Liver (tissue), 9 donors: ENCODE results near the gene DEFB115. TPM values are rescaled to one million over a fixed set of nuclear protein-coding genes. Genes with fewer than 3 reads are reported as not detected.

Experiments
- DNase-seq: peaks from one replicate; pipeline ENCODE4 v3.0.0-alpha.2; 2017; ENCODE audit warnings: low spot score
- H3K27ac ChIP-seq, 2 donors: one replicate each; pipeline ENCODE4 v1.7.0; 2013; ENCODE audit warnings: inconsistent platforms in 2 of 2, low read length in 2 of 2, control low read depth in 1 of 2, low read depth in 1 of 2, mild to moderate bottlenecking in 1 of 2
- H3K27me3 ChIP-seq, 4 donors: one replicate each; pipeline versions ENCODE4 v1.6.1 to v1.7.0; 2013; ENCODE audit warnings: low read length in 3 of 4, inconsistent platforms in 1 of 4, mild to moderate bottlenecking in 1 of 4, moderate library complexity in 1 of 4; ENCODE audit not compliant: control insufficient read depth in 4 of 4, insufficient read depth in 4 of 4
- H3K36me3 ChIP-seq, 4 donors: one replicate each; pipeline versions ENCODE4 v1.6.1 to v1.7.0; 2013; ENCODE audit warnings: low read length in 3 of 4, mild to moderate bottlenecking in 3 of 4, low read depth in 1 of 4, moderate library complexity in 1 of 4; ENCODE audit not compliant: control insufficient read depth in 4 of 4, insufficient read depth in 3 of 4
- H3K4me1 ChIP-seq, 4 donors: one replicate each; pipeline versions ENCODE4 v1.6.1 to v1.7.0; 2013; ENCODE audit warnings: low read length in 3 of 4, mild to moderate bottlenecking in 3 of 4, moderate library complexity in 1 of 4; ENCODE audit not compliant: control insufficient read depth in 4 of 4, insufficient read depth in 4 of 4
- H3K4me3 ChIP-seq, 3 donors: one replicate each; pipeline versions ENCODE4 v1.6.1 to v1.7.0; 2013; ENCODE audit warnings: low read length in 3 of 3, control low read depth in 1 of 3, low read depth in 1 of 3, mild to moderate bottlenecking in 1 of 3
- H3K9ac ChIP-seq, 2 donors: one replicate each; pipeline ENCODE4 v1.7.0; 2013; ENCODE audit warnings: low read length in 2 of 2, mild to moderate bottlenecking in 2 of 2, moderate library complexity in 2 of 2, control low read depth in 1 of 2, low read depth in 1 of 2
- H3K9me3 ChIP-seq, 4 donors: one replicate each; pipeline versions ENCODE4 v1.6.1 to v1.7.0; 2013; ENCODE audit warnings: low read length in 3 of 4; ENCODE audit not compliant: control insufficient read depth in 4 of 4
- EGR1 ChIP-seq, 2 donors: IDR thresholded peaks; 2 replicates each; pipeline ENCODE4 v1.6.1; 2016 to 2018; ENCODE audit warnings: antibody characterized with exemption in 2 of 2, low read depth in 2 of 2
- HNF4A ChIP-seq, 2 donors: conservative IDR thresholded peaks; 2 replicates each; pipeline ENCODE4 v1.6.1; 2016; ENCODE audit warnings: antibody characterized with exemption in 2 of 2, mild to moderate bottlenecking in 2 of 2
- JUND ChIP-seq, 2 donors: IDR thresholded peaks; 2 replicates each; pipeline ENCODE4 v1.6.1; 2016; ENCODE audit warnings: antibody characterized with exemption in 2 of 2
- NR2F2 ChIP-seq: IDR thresholded peaks from 2 replicates; pipeline ENCODE4 v1.6.1; 2016; ENCODE audit warnings: antibody characterized with exemption
- SP1 ChIP-seq: IDR thresholded peaks from 2 replicates; pipeline ENCODE4 v1.6.1; 2018; ENCODE audit warnings: antibody characterized with exemption, mild to moderate bottlenecking
- YY1 ChIP-seq: IDR thresholded peaks from 2 replicates; pipeline ENCODE4 v1.6.1; 2016; ENCODE audit warnings: antibody characterized with exemption, mild to moderate bottlenecking
- ZBTB33 ChIP-seq: IDR thresholded peaks from 2 replicates; pipeline ENCODE4 v1.6.1; 2016; ENCODE audit warnings: antibody characterized with exemption
- WGBS: extraction: QIAGEN DNeasy Blood & Tissue Kit; methylation state at CpG from one replicate; pipeline ENCODE4 v1.1.7; 2013; 5-methylcytosine and 5-hydroxymethylcytosine counted together
- polyA plus RNA-seq, 2 donors: library from polyadenylated mRNA; stranded (reverse) in 1 of 2; unstranded in 1 of 2; fragments of 200-250 nt in 1 of 2; fragments of >200 nt in 1 of 2; fragmentation: Nextera tagmentation in 1 of 2; extraction: Ambion mirVana in 1 of 2; gene quantifications; one replicate each; pipeline versions ENCODE4 v1.2.1 to v1.2.3, GENCODE V29; 2013 to 2015
- total RNA-seq, 2 donors: library from RNA; depleted of rRNA; stranded (reverse); fragments of >200 nt; gene quantifications; one replicate each; pipeline ENCODE4 v1.2.3, GENCODE V29; 2014
- TF ChIP-seq, protein P1 (sequence below): IDR thresholded peaks from 2 replicates; pipeline ENCODE4 v1.6.1; 2016; ENCODE audit warnings: antibody characterized with exemption, mild to moderate bottlenecking
- TF ChIP-seq, protein P2 (sequence below): IDR thresholded peaks from 2 replicates; pipeline ENCODE4 v1.6.1; 2016; ENCODE audit warnings: antibody characterized with exemption
- donor health status: healthy.
- donor health status: healthy.
- donor health status: healthy.
- donor health status: healthy.
- donor health status: healthy.

DEFB115 gene
- total and polyA plus RNA-seq, 4 donors: not detected

DNA sequence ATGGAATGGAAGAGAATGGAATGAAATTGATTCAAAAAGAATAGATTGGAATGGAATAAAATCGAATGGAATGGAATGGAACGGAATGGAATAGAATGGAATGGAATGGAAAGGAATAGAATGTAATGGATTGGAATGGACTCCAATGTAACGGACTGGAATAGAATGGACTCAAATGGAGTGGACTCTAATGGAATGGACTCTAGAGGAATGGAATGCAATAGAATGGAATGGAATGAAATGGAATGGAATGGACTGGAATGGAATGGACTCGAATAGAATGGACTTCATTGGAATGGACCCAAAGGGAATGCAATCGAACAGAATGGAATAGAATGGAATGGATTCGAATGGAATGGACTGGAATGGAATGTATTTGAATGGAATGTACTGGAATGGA is 19.7 kb upstream of the DEFB115 start:
- no peak for TF ChIP-seq JUND (IDR thresholded peaks at IDR 0.05)
- H3K27me3 ChIP-seq: no peaks in the 10 kb centered on the region
- no peak overlapping the region for H3K9ac ChIP-seq
- H3K36me3 ChIP-seq: no peaks in the 10 kb centered on the region
- no peaks in the 10 kb centered on the region for H3K4me1 ChIP-seq
- no peak overlapping the region for H3K27ac ChIP-seq
- 49% methylated on average over 6 of the region's 6 CpGs for WGBS
- peak overlapping the region in 1 of 3 donors; percentile 34 for H3K4me3 ChIP-seq
- H3K9me3 ChIP-seq: peaks cover 16 to 89% (median 71%) of the 10 kb centered on the region in 4 donors
- DNase-seq: no peak

GRCh38 chr20:31239139-31239538 is 18.3 kb upstream of the DEFB115 start:
- no peak for DNase-seq
- 66% methylated on average over 8 of the region's 8 CpGs for WGBS
- TF ChIP-seq HNF4A (conservative IDR thresholded peaks at IDR 0.05): no peak
- no peak for TF ChIP-seq JUND (IDR thresholded peaks at IDR 0.05)
- TF ChIP-seq, protein P1, sequence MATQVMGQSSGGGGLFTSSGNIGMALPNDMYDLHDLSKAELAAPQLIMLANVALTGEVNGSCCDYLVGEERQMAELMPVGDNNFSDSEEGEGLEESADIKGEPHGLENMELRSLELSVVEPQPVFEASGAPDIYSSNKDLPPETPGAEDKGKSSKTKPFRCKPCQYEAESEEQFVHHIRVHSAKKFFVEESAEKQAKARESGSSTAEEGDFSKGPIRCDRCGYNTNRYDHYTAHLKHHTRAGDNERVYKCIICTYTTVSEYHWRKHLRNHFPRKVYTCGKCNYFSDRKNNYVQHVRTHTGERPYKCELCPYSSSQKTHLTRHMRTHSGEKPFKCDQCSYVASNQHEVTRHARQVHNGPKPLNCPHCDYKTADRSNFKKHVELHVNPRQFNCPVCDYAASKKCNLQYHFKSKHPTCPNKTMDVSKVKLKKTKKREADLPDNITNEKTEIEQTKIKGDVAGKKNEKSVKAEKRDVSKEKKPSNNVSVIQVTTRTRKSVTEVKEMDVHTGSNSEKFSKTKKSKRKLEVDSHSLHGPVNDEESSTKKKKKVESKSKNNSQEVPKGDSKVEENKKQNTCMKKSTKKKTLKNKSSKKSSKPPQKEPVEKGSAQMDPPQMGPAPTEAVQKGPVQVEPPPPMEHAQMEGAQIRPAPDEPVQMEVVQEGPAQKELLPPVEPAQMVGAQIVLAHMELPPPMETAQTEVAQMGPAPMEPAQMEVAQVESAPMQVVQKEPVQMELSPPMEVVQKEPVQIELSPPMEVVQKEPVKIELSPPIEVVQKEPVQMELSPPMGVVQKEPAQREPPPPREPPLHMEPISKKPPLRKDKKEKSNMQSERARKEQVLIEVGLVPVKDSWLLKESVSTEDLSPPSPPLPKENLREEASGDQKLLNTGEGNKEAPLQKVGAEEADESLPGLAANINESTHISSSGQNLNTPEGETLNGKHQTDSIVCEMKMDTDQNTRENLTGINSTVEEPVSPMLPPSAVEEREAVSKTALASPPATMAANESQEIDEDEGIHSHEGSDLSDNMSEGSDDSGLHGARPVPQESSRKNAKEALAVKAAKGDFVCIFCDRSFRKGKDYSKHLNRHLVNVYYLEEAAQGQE: no peak
- no peak for TF ChIP-seq ZBTB33
- TF ChIP-seq, protein P2, sequence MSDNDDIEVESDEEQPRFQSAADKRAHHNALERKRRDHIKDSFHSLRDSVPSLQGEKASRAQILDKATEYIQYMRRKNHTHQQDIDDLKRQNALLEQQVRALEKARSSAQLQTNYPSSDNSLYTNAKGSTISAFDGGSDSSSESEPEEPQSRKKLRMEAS: no peak
- no peak for TF ChIP-seq YY1
- TF ChIP-seq EGR1 (IDR thresholded peaks at IDR 0.05; ENCODE audit: low read depth in 2 of 2): no peak
- TF ChIP-seq SP1: no peak

GRCh38 chr20:31256959-31257358 is 505 bp upstream of the DEFB115 start:
- 33% methylated on average over 3 of the region's 3 CpGs for WGBS
- no peaks in the 10 kb centered on the region for H3K27me3 ChIP-seq
- no peak overlapping the region for H3K9ac ChIP-seq
- H3K4me3 ChIP-seq: no peak overlapping the region
- no peaks in the 10 kb centered on the region for H3K36me3 ChIP-seq
- DNase-seq: no peak
- H3K4me1 ChIP-seq: no peaks in the 10 kb centered on the region
- no peak overlapping the region for H3K27ac ChIP-seq
- no peaks in the 10 kb centered on the region for H3K9me3 ChIP-seq
- TF ChIP-seq NR2F2: no peak

More at GRCh38 chr20:31239139-31239538, 18.3 kb upstream of the DEFB115 start:
- no peak overlapping the region for H3K27ac ChIP-seq
- no peak overlapping the region for H3K9ac ChIP-seq
- no peaks in the 10 kb centered on the region for H3K36me3 ChIP-seq
- peaks cover 16 to 90% (median 72%) of the 10 kb centered on the region in 4 donors for H3K9me3 ChIP-seq
- H3K4me3 ChIP-seq: peak overlapping the region in 1 of 3 donors; percentile 57
- H3K4me1 ChIP-seq: no peaks in the 10 kb centered on the region
- no peaks in the 10 kb centered on the region for H3K27me3 ChIP-seq
